Liver (tissue), 3 donors: ENCODE measurements around the gene MED12L.

ENCODE experiments used
- GABPA ChIP-seq, 2 donors: IDR thresholded peaks in 1 of 2; conservative IDR thresholded peaks in 1 of 2; 2 replicates each; pipeline ENCODE4 v1.6.1; 2016; ENCODE audit warnings: antibody characterized with exemption in 2 of 2, mild to moderate bottlenecking in 1 of 2, moderate library complexity in 1 of 2
- JUND ChIP-seq, 2 donors: IDR thresholded peaks; 2 replicates each; pipeline ENCODE4 v1.6.1; 2016; ENCODE audit warnings: antibody characterized with exemption in 2 of 2
- RXRA ChIP-seq, 2 donors: IDR thresholded peaks; 2 replicates each; pipeline ENCODE4 v1.6.1; 2017 to 2018; ENCODE audit warnings: antibody characterized with exemption in 2 of 2, mild to moderate bottlenecking in 1 of 2
- SP1 ChIP-seq: IDR thresholded peaks from 2 replicates; pipeline ENCODE4 v1.6.1; 2018; ENCODE audit warnings: antibody characterized with exemption, mild to moderate bottlenecking
- TAF1 ChIP-seq: conservative IDR thresholded peaks from 2 replicates; pipeline ENCODE4 v1.6.1; 2016; ENCODE audit warnings: antibody characterized with exemption, mild to moderate bottlenecking
- YY1 ChIP-seq: IDR thresholded peaks from 2 replicates; pipeline ENCODE4 v1.6.1; 2016; ENCODE audit warnings: antibody characterized with exemption, mild to moderate bottlenecking
- TF ChIP-seq, protein P1 (sequence below): fragments of 150-350 bp; IDR thresholded peaks from 2 replicates; pipeline ENCODE4 v1.5.1; 2017; ENCODE audit warnings: improper control_type of control experiment, low read depth, low read length; ENCODE audit not compliant: missing input control
- TF ChIP-seq, protein P2 (sequence below): IDR thresholded peaks from 2 replicates; pipeline ENCODE4 v1.6.1; 2016; ENCODE audit warnings: antibody characterized with exemption
- TF ChIP-seq, protein P3 (sequence below): IDR thresholded peaks from 2 replicates; pipeline ENCODE4 v1.6.1; 2016; ENCODE audit warnings: antibody characterized with exemption
- TF ChIP-seq, protein P4 (sequence below): IDR thresholded peaks from 2 replicates; pipeline ENCODE4 v1.6.1; 2016; ENCODE audit warnings: antibody characterized with exemption
- TF ChIP-seq, protein P5 (sequence below): IDR thresholded peaks from 2 replicates; pipeline ENCODE4 v1.6.1; 2016; ENCODE audit warnings: antibody characterized with exemption, mild to moderate bottlenecking
- donor health status: healthy.
- donor health status: healthy.

DNA sequence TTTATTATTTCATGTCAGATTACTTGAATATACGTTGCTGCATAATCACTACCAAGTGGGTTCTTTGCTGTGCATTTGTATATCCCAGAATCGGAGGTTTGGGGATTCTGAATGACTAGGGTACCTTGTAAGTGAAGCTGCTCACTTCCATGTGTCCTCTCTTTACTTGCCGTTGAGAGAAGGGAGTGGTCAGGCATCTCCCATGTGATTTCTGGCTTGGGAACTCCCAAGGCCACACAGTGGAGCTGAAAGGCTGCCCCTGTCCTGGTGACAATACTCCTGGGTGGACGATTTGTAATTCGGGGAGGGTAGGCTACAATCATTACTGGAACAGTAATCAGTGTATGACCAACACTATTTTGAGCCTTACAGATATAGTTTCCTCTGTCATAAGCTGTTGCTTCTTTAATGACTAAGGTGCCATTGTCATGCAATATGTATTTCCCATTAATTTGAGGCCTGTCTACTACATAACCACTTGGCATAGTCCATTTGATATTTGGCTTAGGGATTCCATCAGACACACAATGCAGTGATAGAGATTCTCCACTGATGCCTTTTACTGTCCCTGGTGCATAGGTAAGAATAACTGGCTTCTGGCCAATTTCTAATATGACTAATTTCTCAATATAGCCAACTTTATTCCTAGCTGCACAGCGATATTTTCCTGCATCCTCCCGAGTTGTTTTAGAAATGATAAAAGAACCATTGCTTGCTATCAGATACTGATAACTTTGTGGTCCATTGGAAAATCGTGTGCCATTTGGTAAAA, 351.4 kb downstream of the MED12L start:
- TF ChIP-seq, protein P1, sequence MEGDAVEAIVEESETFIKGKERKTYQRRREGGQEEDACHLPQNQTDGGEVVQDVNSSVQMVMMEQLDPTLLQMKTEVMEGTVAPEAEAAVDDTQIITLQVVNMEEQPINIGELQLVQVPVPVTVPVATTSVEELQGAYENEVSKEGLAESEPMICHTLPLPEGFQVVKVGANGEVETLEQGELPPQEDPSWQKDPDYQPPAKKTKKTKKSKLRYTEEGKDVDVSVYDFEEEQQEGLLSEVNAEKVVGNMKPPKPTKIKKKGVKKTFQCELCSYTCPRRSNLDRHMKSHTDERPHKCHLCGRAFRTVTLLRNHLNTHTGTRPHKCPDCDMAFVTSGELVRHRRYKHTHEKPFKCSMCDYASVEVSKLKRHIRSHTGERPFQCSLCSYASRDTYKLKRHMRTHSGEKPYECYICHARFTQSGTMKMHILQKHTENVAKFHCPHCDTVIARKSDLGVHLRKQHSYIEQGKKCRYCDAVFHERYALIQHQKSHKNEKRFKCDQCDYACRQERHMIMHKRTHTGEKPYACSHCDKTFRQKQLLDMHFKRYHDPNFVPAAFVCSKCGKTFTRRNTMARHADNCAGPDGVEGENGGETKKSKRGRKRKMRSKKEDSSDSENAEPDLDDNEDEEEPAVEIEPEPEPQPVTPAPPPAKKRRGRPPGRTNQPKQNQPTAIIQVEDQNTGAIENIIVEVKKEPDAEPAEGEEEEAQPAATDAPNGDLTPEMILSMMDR, result no peak
- TF ChIP-seq TAF1, result no peak
- TF ChIP-seq, protein P2, sequence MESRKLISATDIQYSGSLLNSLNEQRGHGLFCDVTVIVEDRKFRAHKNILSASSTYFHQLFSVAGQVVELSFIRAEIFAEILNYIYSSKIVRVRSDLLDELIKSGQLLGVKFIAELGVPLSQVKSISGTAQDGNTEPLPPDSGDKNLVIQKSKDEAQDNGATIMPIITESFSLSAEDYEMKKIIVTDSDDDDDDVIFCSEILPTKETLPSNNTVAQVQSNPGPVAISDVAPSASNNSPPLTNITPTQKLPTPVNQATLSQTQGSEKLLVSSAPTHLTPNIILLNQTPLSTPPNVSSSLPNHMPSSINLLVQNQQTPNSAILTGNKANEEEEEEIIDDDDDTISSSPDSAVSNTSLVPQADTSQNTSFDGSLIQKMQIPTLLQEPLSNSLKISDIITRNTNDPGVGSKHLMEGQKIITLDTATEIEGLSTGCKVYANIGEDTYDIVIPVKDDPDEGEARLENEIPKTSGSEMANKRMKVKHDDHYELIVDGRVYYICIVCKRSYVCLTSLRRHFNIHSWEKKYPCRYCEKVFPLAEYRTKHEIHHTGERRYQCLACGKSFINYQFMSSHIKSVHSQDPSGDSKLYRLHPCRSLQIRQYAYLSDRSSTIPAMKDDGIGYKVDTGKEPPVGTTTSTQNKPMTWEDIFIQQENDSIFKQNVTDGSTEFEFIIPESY, result no peak
- no peak for TF ChIP-seq SP1
- TF ChIP-seq, protein P3, sequence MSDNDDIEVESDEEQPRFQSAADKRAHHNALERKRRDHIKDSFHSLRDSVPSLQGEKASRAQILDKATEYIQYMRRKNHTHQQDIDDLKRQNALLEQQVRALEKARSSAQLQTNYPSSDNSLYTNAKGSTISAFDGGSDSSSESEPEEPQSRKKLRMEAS, result no peak
- TF ChIP-seq, protein P4, sequence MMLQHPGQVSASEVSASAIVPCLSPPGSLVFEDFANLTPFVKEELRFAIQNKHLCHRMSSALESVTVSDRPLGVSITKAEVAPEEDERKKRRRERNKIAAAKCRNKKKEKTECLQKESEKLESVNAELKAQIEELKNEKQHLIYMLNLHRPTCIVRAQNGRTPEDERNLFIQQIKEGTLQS, result no peak
- no peak for TF ChIP-seq YY1
- TF ChIP-seq JUND (IDR thresholded peaks at IDR 0.05), result no peak
- TF ChIP-seq, protein P5, sequence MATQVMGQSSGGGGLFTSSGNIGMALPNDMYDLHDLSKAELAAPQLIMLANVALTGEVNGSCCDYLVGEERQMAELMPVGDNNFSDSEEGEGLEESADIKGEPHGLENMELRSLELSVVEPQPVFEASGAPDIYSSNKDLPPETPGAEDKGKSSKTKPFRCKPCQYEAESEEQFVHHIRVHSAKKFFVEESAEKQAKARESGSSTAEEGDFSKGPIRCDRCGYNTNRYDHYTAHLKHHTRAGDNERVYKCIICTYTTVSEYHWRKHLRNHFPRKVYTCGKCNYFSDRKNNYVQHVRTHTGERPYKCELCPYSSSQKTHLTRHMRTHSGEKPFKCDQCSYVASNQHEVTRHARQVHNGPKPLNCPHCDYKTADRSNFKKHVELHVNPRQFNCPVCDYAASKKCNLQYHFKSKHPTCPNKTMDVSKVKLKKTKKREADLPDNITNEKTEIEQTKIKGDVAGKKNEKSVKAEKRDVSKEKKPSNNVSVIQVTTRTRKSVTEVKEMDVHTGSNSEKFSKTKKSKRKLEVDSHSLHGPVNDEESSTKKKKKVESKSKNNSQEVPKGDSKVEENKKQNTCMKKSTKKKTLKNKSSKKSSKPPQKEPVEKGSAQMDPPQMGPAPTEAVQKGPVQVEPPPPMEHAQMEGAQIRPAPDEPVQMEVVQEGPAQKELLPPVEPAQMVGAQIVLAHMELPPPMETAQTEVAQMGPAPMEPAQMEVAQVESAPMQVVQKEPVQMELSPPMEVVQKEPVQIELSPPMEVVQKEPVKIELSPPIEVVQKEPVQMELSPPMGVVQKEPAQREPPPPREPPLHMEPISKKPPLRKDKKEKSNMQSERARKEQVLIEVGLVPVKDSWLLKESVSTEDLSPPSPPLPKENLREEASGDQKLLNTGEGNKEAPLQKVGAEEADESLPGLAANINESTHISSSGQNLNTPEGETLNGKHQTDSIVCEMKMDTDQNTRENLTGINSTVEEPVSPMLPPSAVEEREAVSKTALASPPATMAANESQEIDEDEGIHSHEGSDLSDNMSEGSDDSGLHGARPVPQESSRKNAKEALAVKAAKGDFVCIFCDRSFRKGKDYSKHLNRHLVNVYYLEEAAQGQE, result no peak
- no peak for TF ChIP-seq GABPA (IDR thresholded peaks at IDR 0.05 in 1 of 2, conservative IDR thresholded peaks at IDR 0.05 in 1 of 2)
- no peak for TF ChIP-seq RXRA (IDR thresholded peaks at IDR 0.05)
